ENCODE results near the gene TMEM255B. TPM values are rescaled to one million over a fixed set of nuclear protein-coding genes. Genes with fewer than 3 reads are reported as not detected.
A peak's percentile ranks its signal among the peaks of the same experiment; 100 is the strongest.

TMEM255B gene
- total and polyA plus RNA-seq, 4 donors: 6.0 to 19.6 (median 14.8) TPM

- Histone ChIP-seq H3K9me3 (ENCODE audit: control insufficient read depth in 4 of 4, insufficient read depth in 3 of 4, low read length in 3 of 4) (no peaks in the 10 kb centered on the region), H3K4me3 (no peak overlapping the region), H3K27me3 (ENCODE audit: control insufficient read depth in 3 of 3, insufficient read depth in 3 of 3, low read length in 2 of 3) (no peaks in the 10 kb centered on the region), H3K27ac (ENCODE audit: low read depth in 1 of 2, low read length in 1 of 2) (no peak overlapping the region), H3K36me3 (ENCODE audit: control insufficient read depth in 4 of 4, insufficient read depth in 4 of 4, low read length in 4 of 4) (peaks cover 0 to 14% (median 0%) of the 10 kb centered on the region in 4 donors), H3K4me1 (ENCODE audit: control insufficient read depth in 5 of 5, insufficient read depth in 5 of 5, low read length in 5 of 5) (peaks cover 0 to 6% (median 0%) of the 10 kb centered on the region in 5 donors), H3K9ac (ENCODE audit: insufficient read depth in 1 of 2, low read length in 2 of 2) (no peak overlapping the region)
- peak in 1 of 3 donors; percentile 9 for DNase-seq
- no peak for ATAC-seq (ENCODE audit: insufficient read depth, low FRiP score)
- 83 to 88% methylated on average over 28 of the region's 28 CpGs for WGBS, 2 donors
- no peak for TF ChIP-seq CTCF (IDR thresholded peaks at IDR 0.05; ENCODE audit: control extremely low read depth, extremely low read depth)
Observed at GRCh38 chr13:113846636-113847318, 87.8 kb downstream of the TMEM255B start.

- 65 to 82% methylated on average over 8 of the region's 8 CpGs for WGBS, 2 donors
- TF ChIP-seq CTCF (IDR thresholded peaks at IDR 0.05; ENCODE audit: control extremely low read depth, extremely low read depth): no peak
- no peak overlapping the region for H3K4me3 ChIP-seq
- no peak overlapping the region for H3K9ac ChIP-seq (ENCODE audit: insufficient read depth in 1 of 2, low read length in 2 of 2)
- ATAC-seq (ENCODE audit: insufficient read depth, low FRiP score) (no peak), DNase-seq (peak in 1 of 3 donors; percentile 7)
- peaks cover 0 to 6% (median 0%) of the 10 kb centered on the region in 5 donors for H3K4me1 ChIP-seq (ENCODE audit: control insufficient read depth in 5 of 5, insufficient read depth in 5 of 5, low read length in 5 of 5)
- H3K36me3 ChIP-seq (ENCODE audit: control insufficient read depth in 4 of 4, insufficient read depth in 4 of 4, low read length in 4 of 4): peaks cover 0 to 11% (median 0%) of the 10 kb centered on the region in 4 donors
- H3K27ac ChIP-seq (ENCODE audit: low read depth in 1 of 2, low read length in 1 of 2): no peak overlapping the region
- H3K9me3 ChIP-seq (ENCODE audit: control insufficient read depth in 4 of 4, insufficient read depth in 3 of 4, low read length in 3 of 4): no peaks in the 10 kb centered on the region
- no peaks in the 10 kb centered on the region for H3K27me3 ChIP-seq (ENCODE audit: control insufficient read depth in 3 of 3, insufficient read depth in 3 of 3, low read length in 2 of 3)
Observed at GRCh38 chr13:113848020-113848419, 89.0 kb downstream of the TMEM255B start.

- no peak overlapping the region for H3K9ac ChIP-seq (ENCODE audit: insufficient read depth in 1 of 2, low read length in 2 of 2)
- 92 to 94% methylated on average over 18 of the region's 18 CpGs for WGBS, 2 donors
- no peaks in the 10 kb centered on the region for H3K9me3 ChIP-seq (ENCODE audit: control insufficient read depth in 4 of 4, insufficient read depth in 3 of 4, low read length in 3 of 4)
- H3K27me3 ChIP-seq (ENCODE audit: control insufficient read depth in 3 of 3, insufficient read depth in 3 of 3, low read length in 2 of 3): no peaks in the 10 kb centered on the region
- H3K4me3 ChIP-seq: no peak overlapping the region
- no peak overlapping the region for H3K27ac ChIP-seq (ENCODE audit: low read depth in 1 of 2, low read length in 1 of 2)
- H3K36me3 ChIP-seq (ENCODE audit: control insufficient read depth in 4 of 4, insufficient read depth in 4 of 4, low read length in 4 of 4): peaks cover 0 to 9% (median 0%) of the 10 kb centered on the region in 4 donors
- H3K4me1 ChIP-seq (ENCODE audit: control insufficient read depth in 5 of 5, insufficient read depth in 5 of 5, low read length in 5 of 5): peaks cover 0 to 8% (median 0%) of the 10 kb centered on the region in 5 donors
- DNase-seq (no peak), ATAC-seq (ENCODE audit: insufficient read depth, low FRiP score) (no peak)
- TF ChIP-seq CTCF (IDR thresholded peaks at IDR 0.05; ENCODE audit: control extremely low read depth, extremely low read depth): no peak
Observed at GRCh38 chr13:113848431-113849260, 89.6 kb downstream of the TMEM255B start.
